Smooth muscle cell (in vitro differentiated cells): Measurements from ENCODE around the gene TMEM174. TPM values are rescaled to one million over a fixed set of nuclear protein-coding genes. Genes with fewer than 3 reads are reported as not detected.

Experiments used
- DNase-seq: peaks from one replicate; lab custom pipeline; 2025; ENCODE audit not compliant: unreplicated experiment; lab: John Stamatoyannopoulos, UW
- H2AFZ ChIP-seq: fragments of 200-600 bp; sonication (generic); 2 replicates; pipeline ENCODE4 v1.6.0; 2016; ENCODE audit warnings: antibody characterized with exemption, low read depth, mild to moderate bottlenecking
- H3F3A ChIP-seq: fragments of 200-600 bp; sonication (generic); 2 replicates; pipeline ENCODE4 v1.6.0; 2017; ENCODE audit warnings: antibody characterized with exemption, low read depth
- H3K27ac ChIP-seq: fragments of 200-600 bp; sonication (generic); 2 replicates; pipeline ENCODE4 v1.5.1; 2016; ENCODE audit warnings: low read depth, mild to moderate bottlenecking
- H3K27me3 ChIP-seq: fragments of 200-600 bp; sonication (generic); 2 replicates; pipeline ENCODE4 v1.6.1; 2016; ENCODE audit warnings: low read depth, mild to moderate bottlenecking
- H3K36me3 ChIP-seq: fragments of 200-600 bp; sonication (generic); 2 replicates; pipeline ENCODE4 v1.5.1; 2016; ENCODE audit warnings: low read depth
- H3K4me1 ChIP-seq: fragments of 200-600 bp; sonication (generic); 2 replicates; pipeline ENCODE4 v1.5.1; 2016; ENCODE audit warnings: low read depth
- H3K4me2 ChIP-seq: fragments of 200-600 bp; sonication (generic); 2 replicates; pipeline ENCODE4 v1.6.0; 2016; ENCODE audit warnings: mild to moderate bottlenecking
- H3K4me3 ChIP-seq: fragments of 200-600 bp; sonication (generic); 2 replicates; pipeline ENCODE4 v1.5.1; 2016; ENCODE audit warnings: mild to moderate bottlenecking
- H3K79me2 ChIP-seq: fragments of 200-600 bp; sonication (generic); 2 replicates; pipeline ENCODE4 v1.6.0; 2016; ENCODE audit warnings: low read depth, mild to moderate bottlenecking
- H3K9ac ChIP-seq: fragments of 200-600 bp; sonication (generic); 2 replicates; pipeline ENCODE4 v1.6.0; 2016; ENCODE audit warnings: low read depth
- H3K9me3 ChIP-seq: fragments of 200-600 bp; sonication (generic); replicated peaks from 2 replicates; pipeline ENCODE4 v1.5.1; 2016; ENCODE audit warnings: low read depth
- H4K20me1 ChIP-seq: fragments of 200-600 bp; sonication (generic); 2 replicates; pipeline ENCODE4 v1.6.0; 2016; ENCODE audit warnings: low read depth
- CTCF ChIP-seq: fragments of 200-600 bp; sonication (generic); IDR thresholded peaks from 2 replicates; pipeline ENCODE4 v1.5.1; 2017; ENCODE audit warnings: borderline replicate concordance, mild to moderate bottlenecking, antibody characterized with exemption; ENCODE audit not compliant: insufficient read depth, poor library complexity, severe bottlenecking
- WGBS: methylation state at CpG from one replicate; pipeline ENCODE4 v1.1.7; 2016; ENCODE audit warnings: low lambda C conversion rate; 5-methylcytosine and 5-hydroxymethylcytosine counted together
- polyA plus RNA-seq: library from polyadenylated mRNA; unstranded; fragments of >200 nt; fragmentation: Nextera tagmentation; extraction: Ambion mirVana; gene quantifications from 2 replicates; pipeline ENCODE4 v1.2.1, GENCODE V29; 2016
- total RNA-seq: library from RNA; depleted of rRNA; stranded (reverse); fragments of >200 nt; gene quantifications from 2 replicates; pipeline ENCODE4 v1.2.3, GENCODE V29; 2014

The TMEM174 gene
- total RNA-seq (not detected in 2 replicates), polyA plus RNA-seq (not detected in 2 replicates)

GRCh38 chr5:73172951-73173350, at the start of gene TMEM174:
Gene TMEM174, plus strand, starts transcription at chr5:73173193. Its CDS starts 51 bp downstream, at chr5:73173244.
- no peaks in the 10 kb centered on the region for H3K36me3 ChIP-seq
- no peak within 1 kb of the TSS for H3K9ac ChIP-seq
- H3K27ac ChIP-seq = no peak within 1 kb of the TSS
- H3K4me2 ChIP-seq = no peak within 1 kb of the TSS
- H2AFZ ChIP-seq = no peak within 1 kb of the TSS
- no peaks in the 10 kb centered on the region for H3K4me1 ChIP-seq
- no peaks in the 10 kb centered on the region for H3F3A ChIP-seq
- H3K27me3 ChIP-seq = no peaks in the 10 kb centered on the region
- H3K79me2 ChIP-seq = no peaks in the 10 kb centered on the region
- 93% methylated on average over 5 of the region's 5 CpGs for WGBS
- H3K9me3 ChIP-seq = no peaks in the 10 kb centered on the region
- no peaks in the 10 kb centered on the region for H4K20me1 ChIP-seq
- H3K4me3 ChIP-seq = no peak within 1 kb of the TSS
- TF ChIP-seq CTCF = no peak
- DNase-seq = no peak

GRCh38 chr5:73125289-73125688, 47.7 kb upstream of the TMEM174 start:
- H3K9me3 ChIP-seq = no peaks in the 10 kb centered on the region

GRCh38 chr5:73126381-73126780, 46.6 kb upstream of the TMEM174 start:
- H4K20me1 ChIP-seq = no peaks in the 10 kb centered on the region

More at GRCh38 chr5:73125289-73125688, 47.7 kb upstream of the TMEM174 start:
- 93% methylated on average over 4 of the region's 4 CpGs for WGBS
- peaks cover 9% of the 10 kb centered on the region for H3K4me1 ChIP-seq
- peaks cover 21% of the 10 kb centered on the region for H3K27me3 ChIP-seq
- no peaks in the 10 kb centered on the region for H3F3A ChIP-seq
- no peak overlapping the region for H2AFZ ChIP-seq
- H3K36me3 ChIP-seq = no peaks in the 10 kb centered on the region
- no peak overlapping the region for H3K4me2 ChIP-seq
- no peak overlapping the region for H3K4me3 ChIP-seq
- H3K79me2 ChIP-seq = no peaks in the 10 kb centered on the region
- TF ChIP-seq CTCF = no peak
- no peaks in the 10 kb centered on the region for H4K20me1 ChIP-seq
- no peak overlapping the region for H3K9ac ChIP-seq
- DNase-seq = no peak
- H3K27ac ChIP-seq = no peak overlapping the region

More at GRCh38 chr5:73126381-73126780, 46.6 kb upstream of the TMEM174 start:
- WGBS = 79% methylated on average over 4 of the region's 4 CpGs
- H3K9ac ChIP-seq = no peak overlapping the region
- TF ChIP-seq CTCF = no peak
- no peaks in the 10 kb centered on the region for H3K36me3 ChIP-seq
- H3K4me3 ChIP-seq = no peak overlapping the region
- H2AFZ ChIP-seq = no peak overlapping the region
- H3K4me2 ChIP-seq = no peak overlapping the region
- H3K4me1 ChIP-seq = peaks cover 2% of the 10 kb centered on the region
- no peaks in the 10 kb centered on the region for H3K9me3 ChIP-seq
- H3K27ac ChIP-seq = no peak overlapping the region
- no peaks in the 10 kb centered on the region for H3K79me2 ChIP-seq
- DNase-seq = no peak
- H3F3A ChIP-seq = no peaks in the 10 kb centered on the region
- peaks cover 14% of the 10 kb centered on the region for H3K27me3 ChIP-seq
